HCT116 (cell line): Measurements from ENCODE around the gene TEKTIP1. TPM values are rescaled to one million over a fixed set of nuclear protein-coding genes. Genes with fewer than 3 reads are reported as not detected.
A peak's percentile ranks its signal among the peaks of the same experiment; 100 is the strongest.

Experiments
- ATAC-seq: fragments of 200-7000 bp; cut with Tn5 transposase; 2 replicates; pipeline ENCODE4 v1.9.1; 2020; ENCODE audit warnings: mild to moderate bottlenecking, moderate library complexity
- BruUV-seq: library from RNA; stranded (reverse); fragments of 400-500 nt; replicated peaks from 2 replicates; lab custom pipeline; 2021; lab: Mats Ljungman, UMichigan
- CTCF ChIA-PET: fragments of 300-600 bp; sonication (Branson Sonifier 250); formaldehyde crosslinking; loops from one replicate; lab custom pipeline; 2021; ENCODE audit warnings: antibody characterized with exemption; lab: Charles Lee
- POLR2A ChIA-PET: fragments of 300-600, 350-600 bp; sonication (Branson Sonifier 250); formaldehyde crosslinking; loops from one replicate; lab custom pipeline; 2021; ENCODE audit warnings: antibody characterized with exemption; lab: Charles Lee
- RAD21 ChIA-PET, 2 experiments: fragments of 300-600 bp; sonication (Branson Sonifier 250); formaldehyde crosslinking; loops; one replicate each; lab custom pipeline; 2023; ENCODE audit warnings: low total read pairs in 2 of 2; ENCODE audit not compliant: uncharacterized antibody in 2 of 2, unreplicated experiment in 2 of 2, low non-redundant PET in 1 of 2; lab: Charles Lee
- DNase-seq: peaks from one replicate; pipeline ENCODE4 v3.0.0-alpha.2; 2010; ENCODE audit warnings: low read depth, low spot score
- H2AFZ ChIP-seq: fragments of 200-600 bp; shearing (Covaris generic), sonication (generic); 2 replicates; pipeline ENCODE4 v1.6.1; 2017; ENCODE audit warnings: low read depth, mixed run types, mixed read lengths, antibody characterized with exemption, low read length; ENCODE audit not compliant: poor library complexity, severe bottlenecking
- H3K27ac ChIP-seq: 2 replicates; pipeline ENCODE4 v1.5.1; 2012; ENCODE audit warnings: low read depth, low read length
- H3K27me3 ChIP-seq: fragments of 200-600 bp; sonication (generic); 2 replicates; pipeline ENCODE4 v1.6.1; 2016; ENCODE audit warnings: mixed run types, low read length, mixed read lengths; ENCODE audit not compliant: insufficient read depth
- H3K36me3 ChIP-seq, 2 experiments: fragments of 200-500 bp in 1 of 2; fragments of 200-600 bp in 1 of 2; sonication (Bioruptor generic) in 1 of 2; sonication (generic) in 1 of 2; 2 replicates each; pipeline versions ENCODE4 v1.5.1 to v1.6.1; 2014 to 2016; ENCODE audit warnings: low read length in 2 of 2, inconsistent platforms in 1 of 2, mixed read lengths in 1 of 2, mixed run types in 1 of 2; ENCODE audit not compliant: insufficient read depth in 2 of 2, control insufficient read depth in 1 of 2
- H3K4me1 ChIP-seq, 2 experiments: fragments of 200-600 bp in 1 of 2; sonication (generic) in 1 of 2; 2 replicates each; pipeline versions ENCODE4 v1.5.1 to v1.6.1; 2012 to 2017; ENCODE audit warnings: low read length in 2 of 2, inconsistent platforms in 1 of 2, mild to moderate bottlenecking in 1 of 2, mixed read lengths in 1 of 2, mixed run types in 1 of 2, moderate library complexity in 1 of 2; ENCODE audit not compliant: insufficient read depth in 2 of 2, control insufficient read depth in 1 of 2
- H3K4me2 ChIP-seq: fragments of 200-600 bp; sonication (generic); 2 replicates; pipeline ENCODE4 v1.6.1; 2017; ENCODE audit warnings: mixed run types, low read length, mixed read lengths
- H3K4me3 ChIP-seq, 2 experiments: fragments of 200-600 bp in 1 of 2; sonication (generic) in 1 of 2; replicated peaks in 1 of 2; 2 replicates each; pipeline ENCODE4 v1.5.1; 2011 to 2016; ENCODE audit warnings: low read length in 2 of 2, control low read depth in 1 of 2, low read depth in 1 of 2, mild to moderate bottlenecking in 1 of 2, mixed read lengths in 1 of 2, mixed run types in 1 of 2
- H3K79me2 ChIP-seq: fragments of 200-600 bp; sonication (generic); 2 replicates; pipeline ENCODE4 v1.6.1; 2017; ENCODE audit warnings: mild to moderate bottlenecking, mixed run types, low read length, moderate library complexity, mixed read lengths; ENCODE audit not compliant: insufficient read depth
- H3K9ac ChIP-seq: fragments of 200-600 bp; sonication (generic); 2 replicates; pipeline ENCODE4 v1.6.1; 2016; ENCODE audit warnings: low read length, mixed read lengths
- H3K9me2 ChIP-seq: fragments of 200-600 bp; sonication (generic), shearing (Covaris generic); 2 replicates; pipeline ENCODE4 v1.6.1; 2017; ENCODE audit warnings: mixed run types, mild to moderate bottlenecking, moderate library complexity; ENCODE audit not compliant: insufficient read depth
- H3K9me3 ChIP-seq, 2 experiments: fragments of 200-500 bp in 1 of 2; fragments of 200-600 bp in 1 of 2; sonication (Bioruptor generic) in 1 of 2; sonication (generic) in 1 of 2; 2 replicates each; pipeline ENCODE4 v1.6.1; 2014 to 2017; ENCODE audit warnings: low read length in 2 of 2, mixed read lengths in 2 of 2, inconsistent platforms in 1 of 2, low read depth in 1 of 2, mild to moderate bottlenecking in 1 of 2, mixed run types in 1 of 2, moderate library complexity in 1 of 2; ENCODE audit not compliant: control insufficient read depth in 1 of 2, insufficient read depth in 1 of 2
- H4K20me1 ChIP-seq: fragments of 200-600 bp; sonication (generic), shearing (Covaris generic); 2 replicates; pipeline ENCODE4 v1.6.1; 2017; ENCODE audit warnings: mixed run types, mild to moderate bottlenecking, moderate library complexity; ENCODE audit not compliant: insufficient read depth
- CBX3 ChIP-seq: IDR thresholded peaks from 2 replicates; pipeline ENCODE4 v1.6.1; 2012; ENCODE audit warnings: low read depth
- ELF1 ChIP-seq: IDR thresholded peaks from 2 replicates; pipeline ENCODE4 v1.6.1; 2012; ENCODE audit warnings: low read depth, borderline replicate concordance
- EZH2phosphoT487 ChIP-seq: fragments of 200-600 bp; IDR thresholded peaks from 2 replicates; pipeline ENCODE4 v1.6.1; 2018; ENCODE audit warnings: antibody characterized with exemption, borderline replicate concordance
- POLR2A ChIP-seq: IDR thresholded peaks from 2 replicates; pipeline ENCODE4 v1.7.0; 2011; ENCODE audit warnings: borderline replicate concordance; ENCODE audit not compliant: insufficient read depth, insufficient read length; ENCODE audit errors: extremely low read depth
- POLR2AphosphoS5 ChIP-seq: IDR thresholded peaks from 2 replicates; pipeline ENCODE4 v1.6.1; 2011; ENCODE audit warnings: mild to moderate bottlenecking, low read depth, low read length, moderate library complexity
- RAD21 ChIP-seq: IDR thresholded peaks from 2 replicates; pipeline ENCODE4 v1.6.1; 2012; ENCODE audit warnings: low read depth, mild to moderate bottlenecking
- SIN3A ChIP-seq: IDR thresholded peaks from 2 replicates; pipeline ENCODE4 v1.6.1; 2012; ENCODE audit warnings: low read depth
- SRF ChIP-seq: IDR thresholded peaks from 2 replicates; pipeline ENCODE4 v1.6.1; 2012; ENCODE audit warnings: low read depth
- TCF7L2 ChIP-seq: IDR thresholded peaks from 2 replicates; pipeline ENCODE4 v1.7.0; 2011; ENCODE audit warnings: borderline replicate concordance, inconsistent platforms; ENCODE audit not compliant: insufficient read depth, insufficient read length; ENCODE audit errors: extremely low read depth
- YY1 ChIP-seq: IDR thresholded peaks from 2 replicates; pipeline ENCODE4 v1.6.1; 2011; ENCODE audit warnings: low read length, low read depth, moderate library complexity, mild to moderate bottlenecking; ENCODE audit not compliant: insufficient replicate concordance; ENCODE audit errors: extremely low read depth
- ZFX ChIP-seq: fragments of 450-650 bp; IDR thresholded peaks from 2 replicates; pipeline ENCODE4 v1.6.1; 2017
- intact Hi-C: fragments of 100-400 bp; cut with micrococcal nuclease; formaldehyde crosslinking; loops from 2 replicates; pipeline ENCODE4 v1.10.0; 2022
- total RNA-seq: library from RNA; stranded (reverse); gene quantifications from one replicate; pipeline ENCODE4 v1.2.1, GENCODE V29; 2021; ENCODE audit not compliant: unreplicated experiment
- TF ChIP-seq, protein P1 (sequence below): IDR thresholded peaks from 2 replicates; pipeline ENCODE4 v1.6.1; 2011; ENCODE audit warnings: mild to moderate bottlenecking, low read length, moderate library complexity; ENCODE audit not compliant: insufficient replicate concordance; ENCODE audit errors: extremely low read depth
- TF ChIP-seq, protein P2 (sequence below): IDR thresholded peaks from 2 replicates; pipeline ENCODE4 v1.6.1; 2012
- TF ChIP-seq, protein P3 (sequence below): IDR thresholded peaks from 2 replicates; pipeline ENCODE4 v1.6.1; 2012; ENCODE audit warnings: low read depth

The TEKTIP1 gene
- total RNA-seq, 1 experiment from 2014 or later: 1.2 TPM

DNA sequence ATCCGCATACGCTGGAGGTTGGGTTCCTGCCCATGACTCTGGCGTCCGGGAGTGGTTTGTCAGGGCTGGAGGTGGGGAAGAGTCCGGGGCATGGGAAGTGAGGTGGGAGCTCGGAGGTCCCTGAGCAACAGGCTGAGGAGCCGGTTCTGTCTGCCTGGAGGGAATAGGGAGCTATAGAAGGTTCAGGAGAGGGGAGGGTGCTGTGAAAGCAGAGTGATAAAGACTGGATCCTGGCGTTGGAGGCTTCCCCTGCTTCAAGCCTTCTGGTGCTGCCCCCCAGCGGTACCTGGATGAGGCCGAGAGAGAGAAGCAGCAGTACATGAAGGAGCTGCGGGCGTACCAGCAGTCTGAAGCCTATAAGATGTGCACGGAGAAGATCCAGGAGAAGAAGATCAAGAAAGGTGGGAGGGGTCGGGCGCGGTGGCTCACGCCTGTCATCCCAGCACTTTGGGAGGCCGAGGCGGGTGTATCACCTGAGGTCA lies 36.3 kb downstream of the TEKTIP1 start (continued):
- TF ChIP-seq RAD21: peak; percentile 75
- TF ChIP-seq, protein P1, sequence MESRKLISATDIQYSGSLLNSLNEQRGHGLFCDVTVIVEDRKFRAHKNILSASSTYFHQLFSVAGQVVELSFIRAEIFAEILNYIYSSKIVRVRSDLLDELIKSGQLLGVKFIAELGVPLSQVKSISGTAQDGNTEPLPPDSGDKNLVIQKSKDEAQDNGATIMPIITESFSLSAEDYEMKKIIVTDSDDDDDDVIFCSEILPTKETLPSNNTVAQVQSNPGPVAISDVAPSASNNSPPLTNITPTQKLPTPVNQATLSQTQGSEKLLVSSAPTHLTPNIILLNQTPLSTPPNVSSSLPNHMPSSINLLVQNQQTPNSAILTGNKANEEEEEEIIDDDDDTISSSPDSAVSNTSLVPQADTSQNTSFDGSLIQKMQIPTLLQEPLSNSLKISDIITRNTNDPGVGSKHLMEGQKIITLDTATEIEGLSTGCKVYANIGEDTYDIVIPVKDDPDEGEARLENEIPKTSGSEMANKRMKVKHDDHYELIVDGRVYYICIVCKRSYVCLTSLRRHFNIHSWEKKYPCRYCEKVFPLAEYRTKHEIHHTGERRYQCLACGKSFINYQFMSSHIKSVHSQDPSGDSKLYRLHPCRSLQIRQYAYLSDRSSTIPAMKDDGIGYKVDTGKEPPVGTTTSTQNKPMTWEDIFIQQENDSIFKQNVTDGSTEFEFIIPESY: no peak

DNA sequence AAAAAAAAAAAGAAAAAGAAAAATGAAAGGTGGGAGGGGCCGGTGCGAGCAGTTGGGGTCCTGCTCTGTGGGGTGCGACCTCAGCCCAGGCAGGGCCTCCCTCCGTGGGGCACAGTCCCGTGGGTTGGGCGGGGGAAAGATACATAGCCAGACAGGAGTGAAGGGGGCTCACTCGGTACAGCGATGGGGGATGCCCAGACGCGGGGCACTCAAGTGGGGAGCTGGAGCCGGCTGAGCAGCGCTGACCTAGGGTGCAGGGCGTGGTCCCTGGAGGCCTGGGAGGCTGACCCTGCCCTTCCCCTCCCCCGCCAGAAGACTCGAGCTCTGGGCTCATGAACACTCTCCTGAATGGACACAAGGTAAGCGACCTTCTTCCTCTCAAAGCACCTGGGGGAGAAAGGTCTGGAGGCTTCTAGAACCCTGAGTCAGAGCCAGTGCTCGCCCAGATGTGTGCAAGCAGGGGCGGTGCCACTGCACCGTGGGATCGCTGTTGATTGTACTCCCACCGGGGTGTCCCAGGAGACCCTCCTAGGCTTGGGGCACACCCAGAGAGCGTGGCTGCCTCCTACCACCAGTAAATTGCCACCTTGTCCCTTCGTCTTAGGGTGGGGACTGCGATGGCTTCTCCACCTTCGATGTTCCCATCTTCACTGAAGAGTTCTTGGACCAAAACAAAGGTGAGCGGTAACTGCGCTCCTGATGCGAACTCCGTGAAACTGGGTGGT lies 37.1 kb downstream of the TEKTIP1 start:
- H3K4me2 ChIP-seq: peak overlapping the region; percentile 77
- peak overlapping the region; percentile 50; the same call in 1 of the 2 replicates for H3K9ac ChIP-seq
- TF ChIP-seq POLR2AphosphoS5 (no peak; the same call in 1 of the 2 replicates), POLR2A (no peak), ELF1 (no peak), CBX3 (no peak), TCF7L2 (no peak), SRF (no peak), SIN3A (no peak), ZFX (no peak), YY1 (no peak), EZH2phosphoT487 (no peak)
- TF ChIP-seq, protein P2, sequence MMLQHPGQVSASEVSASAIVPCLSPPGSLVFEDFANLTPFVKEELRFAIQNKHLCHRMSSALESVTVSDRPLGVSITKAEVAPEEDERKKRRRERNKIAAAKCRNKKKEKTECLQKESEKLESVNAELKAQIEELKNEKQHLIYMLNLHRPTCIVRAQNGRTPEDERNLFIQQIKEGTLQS: no peak
- TF ChIP-seq, protein P1: no peak
- TF ChIP-seq, protein P3, sequence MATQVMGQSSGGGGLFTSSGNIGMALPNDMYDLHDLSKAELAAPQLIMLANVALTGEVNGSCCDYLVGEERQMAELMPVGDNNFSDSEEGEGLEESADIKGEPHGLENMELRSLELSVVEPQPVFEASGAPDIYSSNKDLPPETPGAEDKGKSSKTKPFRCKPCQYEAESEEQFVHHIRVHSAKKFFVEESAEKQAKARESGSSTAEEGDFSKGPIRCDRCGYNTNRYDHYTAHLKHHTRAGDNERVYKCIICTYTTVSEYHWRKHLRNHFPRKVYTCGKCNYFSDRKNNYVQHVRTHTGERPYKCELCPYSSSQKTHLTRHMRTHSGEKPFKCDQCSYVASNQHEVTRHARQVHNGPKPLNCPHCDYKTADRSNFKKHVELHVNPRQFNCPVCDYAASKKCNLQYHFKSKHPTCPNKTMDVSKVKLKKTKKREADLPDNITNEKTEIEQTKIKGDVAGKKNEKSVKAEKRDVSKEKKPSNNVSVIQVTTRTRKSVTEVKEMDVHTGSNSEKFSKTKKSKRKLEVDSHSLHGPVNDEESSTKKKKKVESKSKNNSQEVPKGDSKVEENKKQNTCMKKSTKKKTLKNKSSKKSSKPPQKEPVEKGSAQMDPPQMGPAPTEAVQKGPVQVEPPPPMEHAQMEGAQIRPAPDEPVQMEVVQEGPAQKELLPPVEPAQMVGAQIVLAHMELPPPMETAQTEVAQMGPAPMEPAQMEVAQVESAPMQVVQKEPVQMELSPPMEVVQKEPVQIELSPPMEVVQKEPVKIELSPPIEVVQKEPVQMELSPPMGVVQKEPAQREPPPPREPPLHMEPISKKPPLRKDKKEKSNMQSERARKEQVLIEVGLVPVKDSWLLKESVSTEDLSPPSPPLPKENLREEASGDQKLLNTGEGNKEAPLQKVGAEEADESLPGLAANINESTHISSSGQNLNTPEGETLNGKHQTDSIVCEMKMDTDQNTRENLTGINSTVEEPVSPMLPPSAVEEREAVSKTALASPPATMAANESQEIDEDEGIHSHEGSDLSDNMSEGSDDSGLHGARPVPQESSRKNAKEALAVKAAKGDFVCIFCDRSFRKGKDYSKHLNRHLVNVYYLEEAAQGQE: no peak

More for the DNA sequence above, 37.1 kb downstream of the TEKTIP1 start:
- Histone ChIP-seq H3K9me3 (no peaks in the 10 kb centered on the region), H3K9me2 (no peaks in the 10 kb centered on the region), H3K4me1 (peaks cover 24 to 70% of the 10 kb centered on the region in 2 experiments), H3K27ac (peak overlapping the region; percentile 71), H3K36me3 (peaks cover 3 to 21% of the 10 kb centered on the region in 2 experiments; a peak in 2 of 4 replicates), H4K20me1 (no peaks in the 10 kb centered on the region; the same call in 1 of the 2 replicates), H3K27me3 (no peaks in the 10 kb centered on the region), H3K79me2 (peaks cover 24% of the 10 kb centered on the region; the same call in 1 of the 2 replicates), H3K4me3 (peak overlapping the region; percentile 23 to 50), H2AFZ (no peak overlapping the region)
- intact Hi-C loops: loop anchor here (1.0 to 10.0 kb wide), 2 partner anchors 31 to 629 kb away; no protein-coding TSS in a partner anchor
- no TSS peak for BruUV-seq
- ATAC-seq (no peak), DNase-seq (no peak)
- ChIA-PET CTCF (interaction anchor here (0.7 to 1.4 kb wide), 4 partner anchors 11 to 31 kb away, joined by 3 to 11 read pairs (median 4); no protein-coding TSS in a partner anchor), RAD21 (interaction anchor here in 1 of 2 experiments (1.1 to 1.2 kb wide), 2 partner anchors 28 to 32 kb away, joined by 3 to 5 read pairs; no protein-coding TSS in a partner anchor), POLR2A (interaction anchor here (0.6 to 1.2 kb wide), 3 partner anchors 10 to 37 kb away, joined by 3 to 5 read pairs (median 3); partner anchors contain the start of gene TEKTIP1)
